Neuronal stem cell (in vitro differentiated cells): ENCODE results near the gene WWTR1.

Experiments used
- DNase-seq: peaks from one replicate; pipeline ENCODE4 v3.0.0-alpha.2; 2013; ENCODE audit warnings: low spot score
- H2AFZ ChIP-seq: one replicate; pipeline ENCODE4 v1.6.1; 2013; ENCODE audit warnings: mild to moderate bottlenecking, low read length, inconsistent platforms
- H2AK5ac ChIP-seq: 2 replicates; pipeline ENCODE4 v1.6.1; 2013; ENCODE audit warnings: low read depth, mild to moderate bottlenecking, inconsistent platforms, low read length, moderate library complexity, mixed read lengths
- H2BK120ac ChIP-seq: 2 replicates; pipeline ENCODE4 v1.6.1; 2013; ENCODE audit warnings: low read depth, mild to moderate bottlenecking, inconsistent platforms, low read length, moderate library complexity, mixed read lengths
- H2BK12ac ChIP-seq: one replicate; pipeline ENCODE4 v1.6.1; 2013; ENCODE audit warnings: low read length, inconsistent platforms
- H2BK15ac ChIP-seq: 2 replicates; pipeline ENCODE4 v1.6.1; 2013; ENCODE audit warnings: mild to moderate bottlenecking, low read length, inconsistent platforms, mixed read lengths
- H2BK5ac ChIP-seq: one replicate; pipeline ENCODE4 v1.6.1; 2013; ENCODE audit warnings: inconsistent platforms, mild to moderate bottlenecking, low read length, moderate library complexity
- H3K14ac ChIP-seq: one replicate; pipeline ENCODE4 v1.6.1; 2013; ENCODE audit warnings: low read length, inconsistent platforms
- H3K18ac ChIP-seq: 2 replicates; pipeline ENCODE4 v1.6.1; 2013; ENCODE audit warnings: low read length, inconsistent platforms
- H3K23ac ChIP-seq: 2 replicates; pipeline ENCODE4 v1.6.1; 2013; ENCODE audit warnings: low read depth, mild to moderate bottlenecking, mixed read lengths, low read length, inconsistent platforms; ENCODE audit not compliant: poor library complexity
- H3K27ac ChIP-seq: replicated peaks from 3 replicates; pipeline ENCODE4 v1.5.1; 2013; ENCODE audit warnings: low read length, inconsistent platforms
- H3K27me3 ChIP-seq, 3 experiments: 2 replicates each; pipeline ENCODE4 v1.6.1; 2013; ENCODE audit warnings: low read length in 3 of 3, mild to moderate bottlenecking in 2 of 3, inconsistent platforms in 1 of 3, low read depth in 1 of 3, mixed read lengths in 1 of 3, moderate library complexity in 1 of 3; ENCODE audit not compliant: control insufficient read depth in 3 of 3, insufficient read depth in 3 of 3
- H3K36me3 ChIP-seq, 2 donors: replicated peaks in 1 of 2; 2 replicates each; pipeline ENCODE4 v1.6.1; 2013; ENCODE audit warnings: low read length in 2 of 2; ENCODE audit not compliant: control insufficient read depth in 2 of 2, insufficient read depth in 2 of 2
- H3K4ac ChIP-seq: 2 replicates; pipeline ENCODE4 v1.6.1; 2013; ENCODE audit warnings: inconsistent platforms, mild to moderate bottlenecking, low read length, moderate library complexity
- H3K4me1 ChIP-seq, 2 donors: 1 replicate in 1 of 2; 2 replicates in 1 of 2; pipeline ENCODE4 v1.6.1; 2013; ENCODE audit warnings: low read length in 2 of 2, low read depth in 1 of 2; ENCODE audit not compliant: control insufficient read depth in 2 of 2, insufficient read depth in 1 of 2
- H3K4me2 ChIP-seq: one replicate; pipeline ENCODE4 v1.6.1; 2013; ENCODE audit warnings: mild to moderate bottlenecking, low read length, inconsistent platforms; ENCODE audit not compliant: insufficient read depth, poor library complexity, severe bottlenecking
- H3K4me3 ChIP-seq, 2 donors: 2 replicates each; pipeline ENCODE4 v1.5.1; 2013; ENCODE audit warnings: low read length in 2 of 2, mild to moderate bottlenecking in 2 of 2, inconsistent platforms in 1 of 2, moderate library complexity in 1 of 2
- H3K79me1 ChIP-seq: one replicate; pipeline ENCODE4 v1.6.1; 2013; ENCODE audit warnings: low read depth, mild to moderate bottlenecking, inconsistent platforms, low read length, moderate library complexity
- H3K9ac ChIP-seq: one replicate; pipeline ENCODE4 v1.6.1; 2013; ENCODE audit warnings: mild to moderate bottlenecking, low read depth, low read length, inconsistent platforms; ENCODE audit not compliant: poor library complexity
- H3K9me3 ChIP-seq, 2 donors: replicated peaks in 1 of 2; 2 replicates each; pipeline versions ENCODE3 to v1.6.1; 2013; ENCODE audit warnings: low read length in 2 of 2, mild to moderate bottlenecking in 2 of 2, inconsistent platforms in 1 of 2, low read depth in 1 of 2, mixed read lengths in 1 of 2, moderate library complexity in 1 of 2; ENCODE audit not compliant: control insufficient read depth in 2 of 2, insufficient read depth in 1 of 2
- H4K8ac ChIP-seq: one replicate; pipeline ENCODE4 v1.6.1; 2013; ENCODE audit warnings: low read depth, mild to moderate bottlenecking, inconsistent platforms, low read length, moderate library complexity
- H4K91ac ChIP-seq: one replicate; pipeline ENCODE4 v1.6.1; 2013; ENCODE audit warnings: low read length, low read depth, mild to moderate bottlenecking, inconsistent platforms; ENCODE audit not compliant: poor library complexity
- WGBS, 2 donors: extraction: QIAGEN DNeasy Blood & Tissue Kit; methylation state at CpG; one replicate each; pipeline ENCODE4 v1.1.7; 2013; ENCODE audit warnings: missing lambda C conversion rate in 2 of 2, mixed read lengths in 1 of 2; ENCODE audit not compliant: insufficient read length in 2 of 2, insufficient replicate concordance in 1 of 2; ENCODE audit errors: extremely low coverage in 2 of 2; 5-methylcytosine and 5-hydroxymethylcytosine counted together

Gene WWTR1

DNA sequence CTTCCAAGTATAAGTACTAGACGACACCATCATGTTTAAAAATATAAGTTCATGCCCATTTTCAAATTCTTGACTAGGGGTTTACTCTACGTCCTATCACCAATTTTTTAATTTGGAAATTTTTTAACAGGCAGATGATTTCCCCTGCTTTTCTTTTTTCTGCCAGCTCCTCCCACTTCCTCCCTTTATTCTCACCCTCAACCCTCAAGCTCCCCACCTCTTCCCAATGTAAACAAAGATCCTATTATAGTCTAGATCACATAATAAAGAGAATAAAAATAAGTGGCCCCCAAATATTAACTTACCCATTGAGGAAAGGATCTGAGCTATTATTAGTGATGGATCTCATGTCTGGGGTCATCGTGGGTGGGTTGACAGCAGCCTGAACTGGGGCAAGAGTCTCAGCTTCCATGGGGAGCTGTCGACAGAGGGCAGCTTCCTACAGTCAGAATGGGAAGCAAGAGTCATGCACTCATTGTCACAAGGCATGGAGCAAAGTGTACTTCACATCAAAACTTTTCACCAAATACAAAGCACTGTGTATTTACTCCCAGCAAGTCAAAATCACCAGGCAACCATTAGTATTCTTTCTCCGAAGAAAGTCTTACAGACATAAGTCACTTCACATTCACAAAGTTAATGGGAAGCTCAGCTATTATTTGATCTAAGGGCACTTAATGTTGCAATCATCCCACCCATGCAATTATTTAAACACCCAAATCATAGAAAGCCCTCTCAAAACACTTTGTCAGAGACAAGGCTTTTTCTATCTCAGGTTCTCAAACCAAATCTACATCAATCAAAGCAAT lies 130.1 kb downstream of the WWTR1 start:
- no peak overlapping the region for H2BK15ac ChIP-seq
- no peak overlapping the region for H4K91ac ChIP-seq
- H2BK120ac ChIP-seq = no peak overlapping the region
- no peaks in the 10 kb centered on the region for H3K27me3 ChIP-seq
- H2AFZ ChIP-seq = no peak overlapping the region
- no peak overlapping the region for H3K9ac ChIP-seq
- no peak overlapping the region for H3K4ac ChIP-seq
- no peak overlapping the region for H2AK5ac ChIP-seq
- peaks cover 3 to 26% of the 10 kb centered on the region in 2 donors for H3K36me3 ChIP-seq
- H3K4me1 ChIP-seq = peaks cover 3% of the 10 kb centered on the region in 2 donors
- no peak overlapping the region for H3K18ac ChIP-seq
- H3K4me3 ChIP-seq = no peak overlapping the region
- H2BK12ac ChIP-seq = no peak overlapping the region
- H3K23ac ChIP-seq = no peak overlapping the region
- DNase-seq = no peak
- H3K27ac ChIP-seq = no peak overlapping the region
- H2BK5ac ChIP-seq = no peak overlapping the region
- no peak overlapping the region for H4K8ac ChIP-seq
- no peak overlapping the region for H3K4me2 ChIP-seq
- no CpG with 5 or more reads among the region's 5 CpGs for WGBS, 2 donors
- no peak overlapping the region for H3K14ac ChIP-seq
- H3K9me3 ChIP-seq = no peaks in the 10 kb centered on the region
- H3K79me1 ChIP-seq = no peaks in the 10 kb centered on the region

DNA sequence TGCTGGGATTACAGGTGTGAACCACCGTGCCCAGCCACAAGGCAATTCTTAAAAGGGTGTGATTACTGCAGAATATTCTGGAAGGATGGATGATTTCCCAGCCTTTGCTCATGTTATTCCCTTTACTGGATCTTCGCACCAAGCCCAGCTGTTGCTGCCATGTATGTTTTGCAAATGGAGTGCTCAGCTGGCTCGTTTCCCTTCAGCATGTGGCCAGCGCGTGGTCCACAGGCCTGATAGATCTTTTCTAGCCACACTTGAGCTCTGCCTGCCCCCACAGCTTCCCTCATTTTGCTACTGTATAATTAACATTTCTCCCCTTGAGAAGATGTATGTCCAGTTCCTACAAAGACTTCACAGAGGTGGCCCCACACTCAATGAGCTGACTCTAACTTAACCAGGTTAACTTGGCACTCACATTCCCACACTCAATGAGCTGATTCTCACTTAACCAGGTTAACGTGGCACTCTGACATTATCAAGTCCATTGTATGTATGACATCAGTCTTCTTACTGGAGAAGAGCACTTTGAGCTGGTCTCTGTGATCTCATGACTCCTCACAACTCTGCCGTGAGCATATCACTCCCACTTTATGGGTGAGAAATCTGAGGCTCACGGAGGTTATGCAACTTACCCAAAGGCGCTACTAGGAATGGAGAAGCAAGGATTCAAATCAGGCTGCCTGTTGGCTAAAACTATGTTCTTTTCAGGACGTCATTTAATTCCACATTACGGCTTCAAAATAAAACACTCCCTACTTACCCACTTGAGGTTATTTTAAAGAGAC lies 134.1 kb downstream of the WWTR1 start:
- Histone ChIP-seq H3K4me2 (no peak overlapping the region), H3K14ac (no peak overlapping the region), H2AK5ac (no peak overlapping the region), H3K79me1 (no peaks in the 10 kb centered on the region), H3K36me3 (peaks cover 3 to 53% of the 10 kb centered on the region in 2 donors), H2BK12ac (no peak overlapping the region), H3K9me3 (no peaks in the 10 kb centered on the region), H3K27ac (no peak overlapping the region), H3K4me1 (no peaks in the 10 kb centered on the region), H3K4ac (no peak overlapping the region), H3K27me3 (no peaks in the 10 kb centered on the region), H2BK5ac (no peak overlapping the region), H2AFZ (no peak overlapping the region), H3K18ac (no peak overlapping the region), H4K91ac (no peak overlapping the region), H3K23ac (no peak overlapping the region), H2BK15ac (no peak overlapping the region), H4K8ac (no peak overlapping the region), H3K4me3 (no peak overlapping the region), H3K9ac (no peak overlapping the region), H2BK120ac (no peak overlapping the region)
- no CpG with 5 or more reads among the region's 11 CpGs for WGBS, 2 donors
- no peak for DNase-seq

DNA sequence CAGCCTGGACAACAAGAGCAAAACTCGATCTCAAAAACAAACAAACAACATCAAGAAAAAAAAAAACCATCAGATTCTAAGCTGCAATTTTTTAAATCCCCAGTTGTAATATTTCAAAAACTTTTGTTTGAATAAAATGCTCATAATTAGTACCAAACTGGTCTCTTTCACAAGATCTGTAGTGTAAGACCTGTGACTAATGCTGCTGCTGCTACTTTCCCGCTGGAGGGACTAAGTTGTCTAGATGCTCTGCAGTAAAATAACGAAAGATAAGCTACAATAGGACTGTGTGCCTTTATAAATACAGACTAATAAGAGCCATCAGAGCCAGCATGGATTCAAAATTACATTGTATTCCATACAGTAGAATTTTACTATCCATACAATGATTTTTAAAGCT lies 137.9 kb downstream of the WWTR1 start:
- H3K4me3 ChIP-seq = no peak overlapping the region
- H3K4ac ChIP-seq = no peak overlapping the region
- H3K4me2 ChIP-seq = no peak overlapping the region
- H3K27me3 ChIP-seq = no peaks in the 10 kb centered on the region
- no peak overlapping the region for H3K9ac ChIP-seq
- DNase-seq = no peak
- H3K18ac ChIP-seq = no peak overlapping the region
- H3K23ac ChIP-seq = no peak overlapping the region
- H3K27ac ChIP-seq = no peak overlapping the region
- H3K14ac ChIP-seq = no peak overlapping the region
- H2BK5ac ChIP-seq = no peak overlapping the region
- peaks cover 3 to 52% of the 10 kb centered on the region in 2 donors for H3K36me3 ChIP-seq
- H3K79me1 ChIP-seq = no peaks in the 10 kb centered on the region
- H2BK12ac ChIP-seq = no peak overlapping the region
- WGBS, 2 donors = no CpG with 5 or more reads among the region's 3 CpGs
- no peak overlapping the region for H2BK120ac ChIP-seq
- H2BK15ac ChIP-seq = no peak overlapping the region
- no peak overlapping the region for H4K91ac ChIP-seq
- H3K9me3 ChIP-seq = no peaks in the 10 kb centered on the region
- no peak overlapping the region for H2AK5ac ChIP-seq
- H3K4me1 ChIP-seq = no peaks in the 10 kb centered on the region
- no peak overlapping the region for H4K8ac ChIP-seq
- H2AFZ ChIP-seq = no peak overlapping the region

DNA sequence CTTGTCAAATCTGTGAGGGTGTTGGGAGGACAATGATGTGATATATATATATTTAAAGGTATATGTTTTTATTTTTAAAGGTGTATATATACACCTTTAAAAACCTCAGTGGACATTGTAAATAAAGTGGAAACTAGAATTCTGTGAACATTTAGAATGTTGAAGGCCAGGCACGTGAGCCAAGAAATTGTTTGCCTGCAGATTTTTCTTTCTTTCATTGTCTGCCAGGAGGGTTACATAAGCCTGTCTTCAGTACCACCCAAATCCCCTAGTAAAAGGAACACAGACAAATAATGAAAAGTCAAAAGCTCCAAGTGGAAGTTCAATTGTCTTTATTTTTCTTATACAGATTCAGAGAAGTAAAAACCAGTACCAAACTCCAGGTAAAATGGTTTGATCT lies 140.9 kb downstream of the WWTR1 start:
- Histone ChIP-seq H2AFZ (no peak overlapping the region), H3K4me1 (peaks cover 0 to 2% of the 10 kb centered on the region in 2 donors), H3K23ac (no peak overlapping the region), H3K4me2 (no peak overlapping the region), H3K27me3 (no peaks in the 10 kb centered on the region), H2BK5ac (no peak overlapping the region), H2BK15ac (no peak overlapping the region), H3K27ac (no peak overlapping the region), H3K4ac (no peak overlapping the region), H3K36me3 (peaks cover 0 to 37% of the 10 kb centered on the region in 2 donors), H2BK12ac (no peak overlapping the region), H3K14ac (no peak overlapping the region), H2AK5ac (no peak overlapping the region), H3K9ac (no peak overlapping the region), H3K4me3 (no peak overlapping the region), H3K79me1 (no peaks in the 10 kb centered on the region), H4K8ac (no peak overlapping the region), H2BK120ac (no peak overlapping the region), H3K9me3 (no peaks in the 10 kb centered on the region), H4K91ac (no peak overlapping the region), H3K18ac (no peak overlapping the region)
- DNase-seq = no peak
- no CpG with 5 or more reads among the region's 1 CpG for WGBS, 2 donors
